IPS-18c (cell line): ENCODE results near the gene CHRD.
"Not testable (repeated sequence)": the region's sequence is repeated elsewhere in the genome, so short reads cannot be mapped to it uniquely, and the experiment has no call there.

Experiments used
- H3K4me3 ChIP-seq: 2 replicates; pipeline ENCODE4 v1.7.0; 2013; ENCODE audit warnings: low read depth, mild to moderate bottlenecking, low read length, moderate library complexity; ENCODE audit not compliant: insufficient read depth
- H3K9me3 ChIP-seq: one replicate; pipeline ENCODE4 v1.6.1; 2013; ENCODE audit warnings: mild to moderate bottlenecking, low read length, moderate library complexity; ENCODE audit not compliant: control insufficient read depth, insufficient read depth

Gene CHRD

DNA sequence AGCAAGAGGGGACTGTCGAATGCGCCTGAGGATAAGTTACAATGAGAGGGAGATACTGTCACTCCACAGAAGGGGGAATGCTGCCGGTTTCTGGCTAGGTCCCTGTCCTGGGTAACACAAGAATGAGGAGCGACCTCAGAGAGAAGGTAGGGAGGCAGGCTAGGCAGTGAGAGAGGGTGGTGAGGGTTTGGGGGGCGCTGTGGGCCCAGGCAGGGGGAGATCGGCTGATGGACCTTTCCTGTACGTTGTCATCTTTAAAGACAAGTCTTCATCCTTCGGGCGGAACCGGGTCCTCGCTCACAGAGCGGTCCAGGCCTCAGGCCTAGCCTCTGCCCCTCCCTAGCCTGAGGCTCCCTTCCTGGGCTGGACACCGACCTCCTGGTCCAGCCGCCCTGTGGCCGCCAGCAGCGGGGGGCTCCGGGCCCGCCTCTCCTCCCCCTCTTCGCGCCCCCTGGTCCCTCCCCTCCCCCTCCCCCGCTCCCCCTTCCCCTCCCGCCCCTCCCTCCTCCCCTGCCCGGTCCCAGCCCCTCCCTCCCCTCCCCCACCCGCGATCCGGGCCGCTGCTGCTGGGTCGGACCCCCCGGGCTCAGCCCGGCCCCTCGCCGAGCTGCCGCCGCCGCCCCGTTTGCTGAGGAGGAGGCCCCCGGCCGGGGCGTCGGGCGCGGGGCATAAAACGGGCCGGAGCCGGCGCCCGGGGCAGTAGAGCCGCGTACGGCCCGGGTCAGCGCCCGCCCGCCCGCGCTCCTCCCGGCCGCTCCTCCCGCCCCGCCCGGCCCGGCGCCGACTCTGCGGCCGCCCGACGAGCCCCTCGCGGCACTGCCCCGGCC, at the start of gene CHRD:
TSS of gene CHRD (plus strand) at position 697 of the 827 bp plus-strand sequence. CDS start 265 bp downstream, outside the sequence.
- Histone ChIP-seq H3K4me3 (peak within 1 kb of the TSS; percentile 60), H3K9me3 (no peaks in the 10 kb centered on the region)

DNA sequence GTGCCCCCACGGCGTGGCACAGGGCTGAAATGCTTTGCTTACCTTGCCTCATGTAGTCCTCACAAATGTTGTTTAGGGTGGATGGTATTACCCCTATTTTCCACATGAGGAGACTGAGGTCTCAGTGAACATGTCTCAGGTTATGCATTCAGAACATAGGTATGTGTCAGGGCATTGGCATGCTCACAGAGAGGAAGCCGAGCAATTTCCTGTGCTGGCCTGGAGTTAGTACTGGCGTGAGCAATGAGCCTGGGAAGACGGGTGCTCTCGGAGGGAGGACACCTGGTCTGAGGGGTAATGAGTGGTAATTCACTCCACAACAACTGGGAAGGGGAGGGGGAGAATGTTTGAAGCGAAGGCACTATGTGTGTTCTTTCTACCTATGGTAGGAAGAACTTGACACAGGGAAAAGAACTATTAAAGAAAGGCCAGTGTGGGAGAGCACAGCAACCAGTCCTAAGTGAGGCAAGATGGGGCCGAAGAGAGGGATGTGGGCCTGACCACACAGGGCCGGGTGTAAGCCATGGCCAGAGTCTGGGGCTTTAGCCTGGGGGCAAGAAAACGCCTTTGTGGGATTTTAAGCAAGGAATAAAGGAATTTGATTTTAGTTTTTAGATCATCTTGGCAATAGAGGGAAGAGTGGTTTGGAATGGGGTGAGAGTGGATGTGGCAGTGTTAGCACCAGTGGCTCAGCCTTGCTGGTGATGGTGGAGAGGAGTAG, 47.3 kb upstream of the CHRD start:
- Histone ChIP-seq H3K4me3 (no peak overlapping the region), H3K9me3 (no peaks in the 10 kb centered on the region)

DNA sequence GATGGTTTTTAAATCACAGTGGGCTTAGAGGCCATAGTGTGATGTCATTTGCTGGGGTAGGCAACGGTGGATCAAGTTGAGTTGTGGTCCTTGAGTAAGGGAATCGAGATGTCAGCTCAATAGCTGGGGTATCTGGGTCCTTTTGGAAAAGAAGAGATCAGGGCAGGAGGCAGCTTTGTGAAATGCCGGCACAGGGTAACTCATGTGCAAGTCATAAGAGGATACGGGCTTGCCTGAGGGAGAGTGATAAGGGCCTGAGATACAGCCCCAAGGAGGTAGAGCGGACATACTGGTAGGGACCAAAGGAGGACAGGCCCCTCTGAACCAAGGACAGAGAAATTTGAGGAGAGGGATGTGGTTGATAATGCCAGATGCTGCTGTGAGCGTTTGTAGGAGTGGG, 46.7 kb upstream of the CHRD start:
- Histone ChIP-seq H3K9me3 (no peaks in the 10 kb centered on the region), H3K4me3 (no peak overlapping the region)

DNA sequence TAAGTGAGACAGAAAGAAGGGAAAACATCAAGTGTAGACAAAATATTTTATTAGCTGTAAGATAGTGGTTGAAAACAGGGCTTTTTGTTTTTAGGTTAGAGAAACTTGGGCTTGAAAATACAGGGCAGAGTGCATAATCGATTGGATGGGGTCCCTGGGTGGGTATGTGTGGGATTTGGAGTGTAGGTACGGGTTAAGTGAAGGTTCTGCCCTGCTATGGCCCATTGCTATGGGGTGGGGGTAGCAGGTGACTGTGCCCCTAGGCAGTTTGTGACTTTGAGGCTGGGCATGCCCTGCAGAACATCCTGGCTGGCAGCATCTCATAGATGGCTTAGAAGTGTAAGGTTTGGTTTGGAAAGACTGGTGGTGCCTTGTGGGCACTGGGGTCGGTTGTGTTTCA, 46.2 kb upstream of the CHRD start:
- no peaks in the 10 kb centered on the region for H3K9me3 ChIP-seq
- no peak overlapping the region for H3K4me3 ChIP-seq

DNA sequence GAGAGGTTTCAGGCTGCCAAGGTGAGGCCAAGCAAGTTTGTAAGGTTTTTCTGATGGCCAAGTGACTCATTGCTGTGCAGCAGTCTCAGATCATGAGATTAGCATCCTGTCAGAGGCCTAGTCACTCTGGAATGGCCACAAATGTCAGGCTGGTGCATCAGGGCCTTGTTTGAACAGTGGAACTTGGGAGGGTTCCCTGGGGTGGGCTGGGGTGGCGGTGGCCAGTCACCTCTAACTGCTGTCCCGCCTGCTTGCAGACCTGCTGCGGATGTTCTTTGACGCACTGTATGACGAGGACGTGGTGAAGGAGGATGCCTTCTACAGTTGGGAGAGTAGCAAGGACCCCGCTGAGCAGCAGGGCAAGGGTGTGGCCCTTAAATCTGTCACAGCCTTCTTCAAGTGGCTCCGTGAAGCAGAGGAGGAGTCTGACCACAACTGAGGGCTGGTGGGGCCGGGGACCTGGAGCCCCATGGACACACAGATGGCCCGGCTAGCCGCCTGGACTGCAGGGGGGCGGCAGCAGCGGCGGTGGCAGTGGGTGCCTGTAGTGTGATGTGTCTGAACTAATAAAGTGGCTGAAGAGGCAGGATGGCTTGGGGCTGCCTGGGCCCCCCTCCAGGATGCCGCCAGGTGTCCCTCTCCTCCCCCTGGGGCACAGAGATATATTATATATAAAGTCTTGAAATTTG, 45.2 kb upstream of the CHRD start:
- Histone ChIP-seq H3K9me3 (no peaks in the 10 kb centered on the region), H3K4me3 (no peak overlapping the region; the same call in 1 of the 2 replicates)

DNA sequence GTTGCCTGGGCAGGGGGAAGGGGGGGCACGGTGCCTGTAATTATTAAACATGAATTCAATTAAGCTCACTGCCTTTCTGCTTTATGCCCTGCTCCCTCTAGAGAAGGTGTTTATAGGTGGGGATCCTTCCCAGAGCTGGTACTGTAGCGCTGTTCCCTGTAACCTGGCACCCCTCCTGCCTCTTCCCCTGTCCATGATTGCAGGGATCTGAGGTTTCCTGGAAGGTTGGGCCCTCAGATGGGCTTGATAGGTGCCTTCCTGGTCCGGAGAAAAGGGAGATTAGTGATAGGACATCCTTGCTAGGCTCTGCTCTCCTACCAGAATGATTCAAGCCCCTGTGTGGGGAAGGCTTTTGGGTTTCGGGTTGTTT, 44.6 kb upstream of the CHRD start:
- H3K4me3 ChIP-seq, result peak overlapping the region; percentile 79; the same call in 1 of the 2 replicates

DNA sequence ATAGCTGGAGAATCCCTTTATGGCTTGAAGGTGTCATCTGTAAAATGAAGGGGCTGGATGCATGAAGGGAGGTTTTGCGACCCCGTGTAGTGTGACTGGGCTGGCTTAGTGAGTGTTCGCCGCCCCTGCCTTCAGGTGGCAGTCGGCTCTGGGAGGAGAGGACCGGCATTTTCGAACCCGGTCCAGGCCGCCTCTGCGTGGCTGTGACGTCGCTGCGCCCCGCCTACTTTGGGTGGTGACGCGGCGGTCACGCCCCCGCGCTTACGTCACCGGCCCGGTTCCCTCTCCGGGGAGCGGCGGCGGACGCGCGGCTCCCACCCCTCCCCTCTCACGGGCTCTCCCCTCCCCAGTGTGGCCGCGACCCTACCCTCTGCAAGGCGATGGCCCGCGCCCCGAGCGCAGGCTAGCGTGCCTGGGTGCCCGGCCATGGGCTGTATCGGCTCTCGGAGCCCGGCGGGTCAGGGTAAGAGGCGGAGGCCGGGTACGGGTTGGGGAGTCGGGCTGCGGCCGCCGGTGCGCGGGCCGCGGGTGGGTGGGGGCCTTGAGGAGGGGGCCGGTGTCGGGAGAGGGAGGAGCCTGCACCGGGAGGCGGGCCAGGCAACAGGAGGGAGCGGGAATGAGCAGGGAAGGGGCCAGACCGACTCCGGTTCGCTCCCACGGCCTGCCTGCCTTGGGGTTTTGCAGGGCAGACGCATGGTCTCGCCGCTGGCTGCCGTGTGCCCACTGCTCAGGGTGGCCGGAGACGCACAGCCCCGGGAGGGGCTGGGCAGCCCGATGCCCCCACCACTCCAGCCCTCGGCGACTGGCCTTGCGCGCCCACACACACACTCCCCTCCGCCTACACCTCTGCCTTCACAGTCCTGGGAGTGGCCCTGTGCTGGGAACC, 44.0 kb upstream of the CHRD start:
- Histone ChIP-seq H3K4me3 (peak overlapping the region; percentile 79), H3K9me3 (no peaks in the 10 kb centered on the region)

More for the DNA sequence above, 44.6 kb upstream of the CHRD start:
- no peaks in the 10 kb centered on the region for H3K9me3 ChIP-seq

DNA sequence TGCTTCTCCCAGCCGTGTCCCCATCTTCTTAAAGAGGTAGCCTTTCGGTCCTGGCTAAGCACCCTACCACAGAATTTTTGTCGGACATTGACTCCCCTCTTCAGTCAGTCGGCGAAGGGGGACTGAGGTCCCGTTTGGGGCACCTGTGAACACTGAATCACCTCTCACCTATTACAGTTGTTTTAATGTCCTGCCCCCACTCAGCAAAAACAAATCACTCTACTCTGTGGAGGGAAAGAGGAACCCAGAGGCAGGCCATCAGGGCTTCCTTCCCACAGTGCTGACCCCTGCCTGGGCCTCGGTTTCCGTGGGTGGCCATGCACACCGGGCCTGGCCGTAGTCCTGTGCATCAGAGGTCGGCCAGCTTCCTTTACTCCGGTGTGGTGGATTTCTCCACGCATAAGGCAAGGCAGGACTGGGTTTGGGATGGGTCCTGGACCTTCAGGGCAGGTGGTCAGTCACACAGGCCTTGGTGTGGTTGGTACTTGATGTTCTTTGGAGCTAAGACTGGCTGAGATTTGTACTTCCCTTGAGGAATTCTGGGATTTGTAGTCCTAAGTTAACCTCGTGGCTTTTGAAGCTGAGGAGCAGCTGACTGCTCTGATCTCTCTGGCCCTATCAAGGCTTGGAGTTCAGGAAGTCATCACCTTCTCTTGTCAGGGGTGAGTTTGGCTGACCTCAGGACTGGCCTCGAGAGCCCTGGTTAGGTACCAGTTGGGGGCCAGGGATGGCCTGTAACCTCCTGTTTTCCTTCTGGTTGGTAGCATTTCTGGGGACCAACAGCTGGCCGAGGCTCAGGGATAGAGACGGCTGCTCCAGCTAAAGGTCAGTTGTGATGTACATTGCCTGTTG, 43.1 kb upstream of the CHRD start:
- no peaks in the 10 kb centered on the region for H3K9me3 ChIP-seq
- peak overlapping the region; percentile 79; the same call in 1 of the 2 replicates for H3K4me3 ChIP-seq

DNA sequence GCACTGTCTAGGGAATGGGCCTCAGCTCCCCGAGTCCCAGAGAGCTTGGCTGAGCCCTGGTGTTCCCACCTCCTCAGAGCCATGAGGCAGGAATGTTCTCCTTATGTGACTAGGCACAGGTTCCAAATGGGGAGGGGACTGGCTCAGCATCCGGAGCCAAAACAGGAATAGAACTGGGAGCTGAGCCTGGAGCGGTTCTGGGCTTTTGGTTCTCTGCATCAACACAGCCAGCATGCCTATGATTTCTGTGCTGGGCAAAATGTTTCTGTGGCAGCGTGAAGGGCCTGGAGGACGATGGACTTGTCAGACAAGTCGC, 42.5 kb upstream of the CHRD start, which contains the start of gene FAM131A:
TSS of gene FAM131A (plus strand) at position 202 of the 316 bp plus-strand sequence. CDS start at position 233, 31 bp downstream.
- peak within 1 kb of the TSS; percentile 79 for H3K4me3 ChIP-seq

DNA sequence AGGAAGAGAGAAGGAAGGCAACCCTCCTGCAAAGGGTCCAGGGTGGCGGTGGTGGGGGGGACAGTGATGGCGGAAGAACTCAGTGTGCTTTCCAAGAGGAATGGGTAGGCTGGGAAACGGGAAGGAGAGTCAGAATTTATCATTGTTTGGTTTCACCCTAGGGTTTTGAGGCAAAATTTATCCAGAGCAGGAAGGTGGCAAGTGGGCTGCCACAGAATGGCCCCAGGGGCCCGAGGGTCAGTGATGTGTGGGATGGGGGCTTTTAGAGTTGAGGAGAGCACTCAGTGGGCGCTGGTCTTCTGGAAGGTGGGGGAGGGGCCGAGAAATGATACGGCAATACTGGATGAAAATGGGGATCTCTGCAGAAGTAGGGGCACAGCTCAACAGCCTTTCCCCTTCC, 41.9 kb upstream of the CHRD start:
- H3K4me3 ChIP-seq, result peak overlapping the region; percentile 46
- no peaks in the 10 kb centered on the region for H3K9me3 ChIP-seq

More for the DNA sequence above, 42.5 kb upstream of the CHRD start, which contains the start of gene FAM131A:
- no peaks in the 10 kb centered on the region for H3K9me3 ChIP-seq

DNA sequence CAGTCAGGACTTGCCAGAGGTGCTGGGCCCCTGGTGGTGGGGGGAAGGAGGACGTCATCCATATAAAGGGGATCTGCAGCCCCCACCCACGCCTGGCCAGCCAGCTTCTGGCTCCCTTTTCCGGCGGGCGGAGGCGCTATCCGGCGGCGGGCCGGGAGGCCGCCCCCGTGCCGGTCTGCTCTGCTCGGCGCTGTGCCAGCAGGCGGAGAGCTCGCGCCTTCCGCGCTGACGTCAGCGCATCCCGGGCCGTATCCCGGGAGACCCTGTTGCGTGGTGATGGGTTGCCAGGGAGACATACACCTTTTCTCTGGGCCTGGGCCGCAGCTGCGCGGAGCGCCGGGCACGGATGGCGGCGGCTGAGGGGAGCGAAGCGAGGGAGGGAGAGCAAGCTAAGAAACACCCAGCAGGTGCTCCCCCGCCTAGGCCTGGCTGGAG, 41.3 kb upstream of the CHRD start:
- Histone ChIP-seq H3K4me3 (peak overlapping the region; percentile 46), H3K9me3 (no peaks in the 10 kb centered on the region)

DNA sequence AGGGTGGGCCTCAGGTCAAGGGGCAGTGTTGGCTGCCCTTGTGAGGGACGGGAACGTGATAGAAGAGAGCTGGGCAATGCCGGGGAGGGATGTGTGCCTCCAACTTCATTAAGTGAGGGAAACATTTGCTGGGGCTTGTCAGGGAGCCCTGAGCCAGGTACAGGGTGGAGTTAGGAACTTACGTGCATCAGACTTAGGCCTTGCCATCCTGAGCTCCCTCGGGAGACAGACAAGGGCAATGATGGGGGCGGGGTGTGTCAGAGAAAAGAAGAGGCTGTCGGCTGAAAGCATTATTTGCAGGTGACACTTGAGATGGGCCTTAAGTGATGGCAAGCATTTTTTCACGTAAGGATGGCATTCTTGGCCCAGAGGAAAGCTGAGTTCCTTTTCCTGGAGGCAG, 40.9 kb upstream of the CHRD start:
- Histone ChIP-seq H3K4me3 (peak overlapping the region; percentile 46; the same call in 1 of the 2 replicates), H3K9me3 (no peaks in the 10 kb centered on the region)

DNA sequence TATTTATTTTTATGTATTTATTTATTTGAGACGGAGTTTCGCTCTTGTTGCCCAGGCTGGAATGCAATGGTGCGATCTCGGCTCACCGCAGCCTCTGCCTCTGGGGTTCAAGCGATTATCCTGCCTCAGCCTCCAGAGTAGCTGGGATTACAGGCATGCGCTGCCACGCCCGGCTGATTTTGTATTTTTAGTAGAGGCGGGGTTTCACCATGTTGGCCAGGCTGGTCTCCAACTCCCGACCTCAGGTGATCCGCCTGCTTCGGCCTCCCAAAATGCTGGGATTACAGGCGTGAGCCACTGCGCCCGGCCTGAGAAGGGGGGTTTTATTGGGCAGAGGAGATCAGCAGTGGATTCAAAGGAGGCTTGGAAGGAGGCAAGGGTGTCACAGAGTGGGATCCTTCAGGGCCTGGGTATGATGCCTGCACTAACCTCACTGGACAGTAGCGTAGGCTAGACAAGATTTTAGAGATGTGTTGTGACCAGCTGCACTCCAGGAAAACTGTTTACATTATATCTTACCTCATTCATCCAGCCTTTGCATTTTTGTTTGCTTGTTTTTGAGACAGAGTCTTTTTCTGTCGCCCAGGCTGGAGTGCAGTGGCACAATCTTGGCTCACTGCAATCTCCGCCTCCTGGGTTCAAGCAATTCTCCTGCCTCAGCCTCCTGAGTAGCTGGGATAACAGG, 40.3 kb upstream of the CHRD start:
- not testable (repeated sequence) for H3K9me3 ChIP-seq, H3K4me3 ChIP-seq

DNA sequence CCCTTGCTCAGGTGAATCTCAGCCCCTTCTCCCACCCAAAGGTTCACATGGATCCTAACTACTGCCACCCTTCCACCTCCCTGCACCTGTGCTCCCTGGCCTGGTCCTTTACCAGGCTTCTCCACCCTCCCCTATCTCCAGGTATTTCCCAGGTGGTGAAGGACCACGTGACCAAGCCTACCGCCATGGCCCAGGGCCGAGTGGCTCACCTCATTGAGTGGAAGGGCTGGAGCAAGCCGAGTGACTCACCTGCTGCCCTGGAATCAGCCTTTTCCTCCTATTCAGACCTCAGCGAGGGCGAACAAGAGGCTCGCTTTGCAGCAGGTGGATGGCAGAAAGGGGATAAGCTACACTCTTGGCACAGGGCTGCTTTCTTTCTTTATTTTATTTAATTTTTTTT, 37.9 kb upstream of the CHRD start:
- no peak overlapping the region for H3K4me3 ChIP-seq
- no peaks in the 10 kb centered on the region for H3K9me3 ChIP-seq

DNA sequence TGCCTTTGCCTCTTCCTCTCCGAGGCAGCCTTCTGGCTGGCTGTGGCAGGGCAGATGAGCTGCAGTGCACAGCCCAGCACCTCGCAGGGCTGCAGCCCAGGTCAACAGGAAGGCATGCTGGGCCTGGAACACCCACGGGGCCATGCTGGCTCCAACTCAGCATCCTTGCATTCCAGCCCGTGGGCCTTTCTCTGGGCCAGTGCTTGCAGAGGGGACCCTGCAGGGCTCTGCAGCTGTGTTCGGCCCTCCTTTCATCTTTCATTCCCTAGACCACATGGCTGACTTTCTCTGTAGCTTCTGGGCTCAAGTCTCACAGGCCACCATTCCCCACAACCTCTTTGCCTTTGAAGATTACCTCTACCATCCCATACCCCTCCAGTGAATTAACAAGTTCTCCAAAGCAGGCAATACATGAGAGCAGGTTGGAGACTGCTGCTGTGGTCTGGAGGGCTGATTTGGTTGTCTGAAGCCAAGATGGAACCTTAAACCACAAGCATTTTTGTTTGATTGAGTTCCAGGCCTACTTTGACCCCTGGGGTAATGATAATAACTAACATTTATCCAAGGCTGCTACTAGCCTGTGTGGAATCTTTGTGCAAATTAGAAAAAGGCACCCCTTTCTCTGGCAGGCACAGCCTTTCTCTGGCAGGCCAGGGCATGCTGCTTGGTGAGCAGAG, 36.5 kb upstream of the CHRD start:
- no peaks in the 10 kb centered on the region for H3K9me3 ChIP-seq

More for the DNA sequence above, 36.5 kb upstream of the CHRD start:
- no peak overlapping the region for H3K4me3 ChIP-seq
